Measurements from ENCODE around the gene PPP1R14B. TPM values are rescaled to one million over a fixed set of nuclear protein-coding genes. Genes with fewer than 3 reads are reported as not detected.

The PPP1R14B gene
- total RNA-seq, 4 donors from 2014 or later: 144 to 444 (median 237) TPM

- intact Hi-C loops (cut with DNase I; ENCODE audit: low total_unique reads): loop anchor here (1.0 kb wide), 4 partner anchors 48 to 101 kb away; partner anchors contain the start of gene PLCB3
- peaks cover 3 to 71% of the 10 kb centered on the region in 2 donors for H3K36me3 ChIP-seq
- no peak for ATAC-seq
Observed at GRCh38 chr11:64203421-64204079, 43.2 kb downstream of the PPP1R14B start.

GRCh38 chr11:64202992-64203391 lies 43.8 kb downstream of the PPP1R14B start:
- DNase-seq (no peak), ATAC-seq (no peak)
- no peaks in the 10 kb centered on the region for H3K9me3 ChIP-seq
- H3K27ac ChIP-seq: peak overlapping the region in 2 of 4 donors; percentile 9 to 41
- peaks cover 3 to 76% of the 10 kb centered on the region in 2 donors for H3K36me3 ChIP-seq
- H3K4me1 ChIP-seq: peaks cover 17 to 22% of the 10 kb centered on the region in 2 donors
- TF ChIP-seq POLR2A (IDR thresholded peaks at IDR 0.05) (no peak), CTCF (IDR thresholded peaks at IDR 0.05 in 4 of 5, conservative IDR thresholded peaks at IDR 0.05 in 1 of 5) (no peak)
- H3K27me3 ChIP-seq: no peaks in the 10 kb centered on the region
- H3K4me3 ChIP-seq: no peak overlapping the region
- in situ Hi-C loops (cut with MboI; ENCODE audit: low sequenced_read_pairs in 4 of 4) (loop anchor here in 2 of 4 donors (5.0 kb wide), 1 partner anchor 94 kb away; no protein-coding TSS in a partner anchor), intact Hi-C loops (cut with DNase I; ENCODE audit: low total_unique reads) (no loop called here)

More at GRCh38 chr11:64203421-64204079, 43.2 kb downstream of the PPP1R14B start:
- Histone ChIP-seq H3K9me3 (no peaks in the 10 kb centered on the region), H3K4me3 (no peak overlapping the region), H3K27me3 (no peaks in the 10 kb centered on the region), H3K27ac (no peak overlapping the region), H3K4me1 (peaks cover 17 to 22% of the 10 kb centered on the region in 2 donors)
- no peak for DNase-seq
- in situ Hi-C loops (cut with MboI; ENCODE audit: low sequenced_read_pairs in 4 of 4): loop anchor here in 2 of 4 donors (5.0 kb wide), 1 partner anchor 94 kb away; no protein-coding TSS in a partner anchor
- no peak for TF ChIP-seq POLR2A (IDR thresholded peaks at IDR 0.05)
- TF ChIP-seq CTCF (IDR thresholded peaks at IDR 0.05 in 4 of 5, conservative IDR thresholded peaks at IDR 0.05 in 1 of 5): no peak

GRCh38 chr11:64201543-64201942 lies 45.2 kb downstream of the PPP1R14B start:
- H3K27ac ChIP-seq: no peak overlapping the region
- in situ Hi-C loops (cut with MboI; ENCODE audit: low sequenced_read_pairs in 4 of 4): loop anchor here in 2 of 4 donors (5.0 kb wide), 1 partner anchor 96 kb away; no protein-coding TSS in a partner anchor
- no peaks in the 10 kb centered on the region for H3K27me3 ChIP-seq
- intact Hi-C loops (cut with DNase I; ENCODE audit: low total_unique reads): no loop called here
- ATAC-seq (no peak), DNase-seq (no peak)
- H3K9me3 ChIP-seq: no peaks in the 10 kb centered on the region
- H3K4me3 ChIP-seq: no peak overlapping the region
- H3K4me1 ChIP-seq: peaks cover 17% of the 10 kb centered on the region in 2 donors
- H3K36me3 ChIP-seq: peaks cover 3 to 88% of the 10 kb centered on the region in 2 donors
- no peak for TF ChIP-seq POLR2A (IDR thresholded peaks at IDR 0.05)

GRCh38 chr11:64198511-64198910 lies 48.2 kb downstream of the PPP1R14B start:
- Histone ChIP-seq H3K4me1 (peaks cover 3 to 6% of the 10 kb centered on the region in 2 donors), H3K36me3 (peaks cover 4 to 96% of the 10 kb centered on the region in 2 donors), H3K27ac (no peak overlapping the region), H3K9me3 (no peaks in the 10 kb centered on the region), H3K27me3 (no peaks in the 10 kb centered on the region), H3K4me3 (no peak overlapping the region)
- TF ChIP-seq POLR2A (IDR thresholded peaks at IDR 0.05): no peak
- ATAC-seq (no peak), DNase-seq (no peak)
- intact Hi-C loops (cut with DNase I; ENCODE audit: low total_unique reads) (no loop called here), in situ Hi-C loops (cut with MboI; ENCODE audit: low sequenced_read_pairs in 4 of 4) (no loop called here)

GRCh38 chr11:64196626-64197025 lies 50.1 kb downstream of the PPP1R14B start:
- no peak for TF ChIP-seq POLR2A (IDR thresholded peaks at IDR 0.05)
- no peak for TF ChIP-seq CTCF (IDR thresholded peaks at IDR 0.05 in 4 of 5, conservative IDR thresholded peaks at IDR 0.05 in 1 of 5)
- Histone ChIP-seq H3K9me3 (no peaks in the 10 kb centered on the region), H3K27me3 (no peaks in the 10 kb centered on the region), H3K36me3 (peaks cover 3 to 86% of the 10 kb centered on the region in 2 donors), H3K4me3 (no peak overlapping the region), H3K4me1 (no peaks in the 10 kb centered on the region), H3K27ac (no peak overlapping the region)
- ATAC-seq (no peak), DNase-seq (no peak)
- in situ Hi-C loops (cut with MboI; ENCODE audit: low sequenced_read_pairs in 4 of 4): no loop called here
- intact Hi-C loops (cut with DNase I; ENCODE audit: low total_unique reads): no loop called here

Other genes starting within 250 kb of the PPP1R14B start
- not detected for gene FLRT1, start 211.0 kb downstream of the PPP1R14B start, total RNA-seq
- 100 to 1,000 TPM; 162 to 308 (median 205) TPM for gene MACROD1, start 80.8 kb downstream of the PPP1R14B start, total RNA-seq
- 100 to 1,000 TPM; 141 to 193 (median 168) TPM for gene STIP1, start 60.8 kb downstream of the PPP1R14B start, total RNA-seq
- gene FERMT3, start 40.2 kb downstream of the PPP1R14B start, total RNA-seq: 10 to 100 TPM in 1 of 4 donors, 1 to 10 TPM in 3; 2.8 to 10.4 (median 6.1) TPM
- gene TRPT1, start 20.8 kb downstream of the PPP1R14B start, total RNA-seq: 100 to 1,000 TPM in 3 of 4 donors, 10 to 100 TPM in 1; 80.9 to 231 (median 139) TPM
- gene NUDT22, start 20.7 kb downstream of the PPP1R14B start, total RNA-seq: 10 to 100 TPM; 32.3 to 70.7 (median 53.4) TPM
- 10 to 100 TPM; 13.8 to 30.0 (median 18.9) TPM for gene DNAJC4, start 16.4 kb downstream of the PPP1R14B start, total RNA-seq
- gene VEGFB, start 12.4 kb downstream of the PPP1R14B start, total RNA-seq: 10 to 100 TPM; 33.6 to 87.5 (median 58.2) TPM
- gene FKBP2, start 5.8 kb downstream of the PPP1R14B start, total RNA-seq: 10 to 100 TPM; 20.2 to 54.7 (median 27.6) TPM
- 1 to 10 TPM; 4.7 to 9.7 (median 6.2) TPM for gene PLCB3, start 4.6 kb upstream of the PPP1R14B start, total RNA-seq
- gene BAD, start 37.7 kb upstream of the PPP1R14B start, total RNA-seq: 10 to 100 TPM; 27.8 to 88.0 (median 76.3) TPM
- gene GPR137, start 38.9 kb upstream of the PPP1R14B start, total RNA-seq: 10 to 100 TPM; 13.8 to 28.9 (median 20.4) TPM
- gene KCNK4, start 44.4 kb upstream of the PPP1R14B start, total RNA-seq: not detected
- not detected for gene CATSPERZ, start 53.4 kb upstream of the PPP1R14B start, total RNA-seq
- gene ESRRA, start 58.6 kb upstream of the PPP1R14B start, total RNA-seq: 100 to 1,000 TPM; 192 to 471 (median 260) TPM
- gene TRMT112, start 70.6 kb upstream of the PPP1R14B start, total RNA-seq: 100 to 1,000 TPM; 133 to 226 (median 194) TPM
- 100 to 1,000 TPM; 170 to 257 (median 219) TPM for gene PRDX5, start 71.2 kb upstream of the PPP1R14B start, total RNA-seq
- 1 to 10 TPM in 3 of 4 donors, under 1 TPM in 1; 0.98 to 5.2 (median 2.1) TPM for gene CCDC88B, start 93.3 kb upstream of the PPP1R14B start, total RNA-seq
- gene RPS6KA4, start 112.2 kb upstream of the PPP1R14B start, total RNA-seq: 10 to 100 TPM; 16.6 to 27.0 (median 17.2) TPM

Data from gastrocnemius medialis (tissue), 4 donors.